ENCODE measurements around the gene TSPEAR. TPM values are rescaled to one million over a fixed set of nuclear protein-coding genes. Genes with fewer than 3 reads are reported as not detected.
A peak's percentile ranks its signal among the peaks of the same experiment; 100 is the strongest.
"Not testable (repeated sequence)": the region's sequence is repeated elsewhere in the genome, so short reads cannot be mapped to it uniquely, and the experiment has no call there.

TSPEAR gene
- total RNA-seq, 2 donors from 2014 or later: not detected

- H3K27ac ChIP-seq: no peak overlapping the region
- H3K4me3 ChIP-seq: no peak overlapping the region
- H3K27me3 ChIP-seq: no peaks in the 10 kb centered on the region
- TF ChIP-seq, protein P1, sequence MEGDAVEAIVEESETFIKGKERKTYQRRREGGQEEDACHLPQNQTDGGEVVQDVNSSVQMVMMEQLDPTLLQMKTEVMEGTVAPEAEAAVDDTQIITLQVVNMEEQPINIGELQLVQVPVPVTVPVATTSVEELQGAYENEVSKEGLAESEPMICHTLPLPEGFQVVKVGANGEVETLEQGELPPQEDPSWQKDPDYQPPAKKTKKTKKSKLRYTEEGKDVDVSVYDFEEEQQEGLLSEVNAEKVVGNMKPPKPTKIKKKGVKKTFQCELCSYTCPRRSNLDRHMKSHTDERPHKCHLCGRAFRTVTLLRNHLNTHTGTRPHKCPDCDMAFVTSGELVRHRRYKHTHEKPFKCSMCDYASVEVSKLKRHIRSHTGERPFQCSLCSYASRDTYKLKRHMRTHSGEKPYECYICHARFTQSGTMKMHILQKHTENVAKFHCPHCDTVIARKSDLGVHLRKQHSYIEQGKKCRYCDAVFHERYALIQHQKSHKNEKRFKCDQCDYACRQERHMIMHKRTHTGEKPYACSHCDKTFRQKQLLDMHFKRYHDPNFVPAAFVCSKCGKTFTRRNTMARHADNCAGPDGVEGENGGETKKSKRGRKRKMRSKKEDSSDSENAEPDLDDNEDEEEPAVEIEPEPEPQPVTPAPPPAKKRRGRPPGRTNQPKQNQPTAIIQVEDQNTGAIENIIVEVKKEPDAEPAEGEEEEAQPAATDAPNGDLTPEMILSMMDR (IDR thresholded peaks at IDR 0.05): no peak
- peak; percentile 23 for DNase-seq (ENCODE audit: low spot score)
- H3K4me1 ChIP-seq: no peaks in the 10 kb centered on the region
- no peaks in the 10 kb centered on the region for H3K36me3 ChIP-seq
- peaks cover 0 to 17% of the 10 kb centered on the region in 2 donors for H3K9me3 ChIP-seq
Observed at GRCh38 chr21:44643741-44644310, 67.5 kb downstream of the TSPEAR start.

DNA sequence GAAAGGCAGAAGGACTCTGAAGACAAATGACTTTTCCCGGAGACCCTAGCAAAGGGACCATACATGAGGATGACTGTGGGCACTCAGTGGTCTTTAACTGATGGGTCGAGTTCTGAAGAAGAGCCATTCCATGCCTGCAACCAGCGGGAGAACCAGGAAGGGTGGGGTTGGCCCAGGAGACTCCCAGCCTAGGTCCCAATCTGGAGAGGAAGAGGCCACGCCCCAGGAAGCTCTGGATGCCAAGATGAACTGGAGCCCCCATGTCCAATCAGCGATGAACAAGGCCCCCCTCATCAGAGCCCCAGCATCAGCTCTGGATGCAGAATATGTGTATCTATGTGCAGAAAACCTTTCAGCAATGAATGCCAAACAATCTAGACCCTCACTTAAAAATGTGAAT, 70.6 kb downstream of the TSPEAR start:
- TF ChIP-seq, protein P1 (IDR thresholded peaks at IDR 0.05): no peak
- DNase-seq (ENCODE audit: low spot score): no peak
- Histone ChIP-seq H3K4me3 (no peak overlapping the region), H3K36me3 (no peaks in the 10 kb centered on the region), H3K4me1 (no peaks in the 10 kb centered on the region), H3K27ac (no peak overlapping the region), H3K27me3 (no peaks in the 10 kb centered on the region), H3K9me3 (peaks cover 0 to 17% of the 10 kb centered on the region in 2 donors)

DNA sequence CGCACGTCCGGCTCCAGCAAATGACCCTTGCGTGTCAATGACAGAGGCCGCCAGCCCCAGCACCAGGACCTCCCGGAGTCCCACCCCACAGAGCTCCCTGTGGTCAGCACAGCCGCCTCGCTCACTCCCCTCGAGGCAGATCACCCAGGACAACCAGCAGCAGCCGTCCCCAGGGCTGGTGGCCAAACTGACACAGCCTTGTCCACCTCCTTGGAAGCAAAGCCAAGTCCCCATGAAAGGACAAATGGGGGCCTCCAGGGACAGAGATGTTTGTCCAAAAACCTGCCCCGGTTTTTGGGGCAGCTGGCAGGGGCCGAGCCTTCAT, 72.1 kb downstream of the TSPEAR start:
- peaks cover 0 to 3% of the 10 kb centered on the region in 2 donors for H3K9me3 ChIP-seq
- no peaks in the 10 kb centered on the region for H3K36me3 ChIP-seq
- TF ChIP-seq, protein P1 (IDR thresholded peaks at IDR 0.05): no peak
- no peak overlapping the region for H3K27ac ChIP-seq
- no peaks in the 10 kb centered on the region for H3K27me3 ChIP-seq
- DNase-seq (ENCODE audit: low spot score): peak; percentile 49
- no peak overlapping the region for H3K4me3 ChIP-seq
- no peaks in the 10 kb centered on the region for H3K4me1 ChIP-seq

GRCh38 chr21:44638506-44639330, 72.7 kb downstream of the TSPEAR start:
- not testable (repeated sequence) for H3K27me3 ChIP-seq, H3K36me3 ChIP-seq, H3K4me1 ChIP-seq, H3K9me3 ChIP-seq, H3K27ac ChIP-seq, H3K4me3 ChIP-seq
- peak; percentile 42 for DNase-seq (ENCODE audit: low spot score)

DNA sequence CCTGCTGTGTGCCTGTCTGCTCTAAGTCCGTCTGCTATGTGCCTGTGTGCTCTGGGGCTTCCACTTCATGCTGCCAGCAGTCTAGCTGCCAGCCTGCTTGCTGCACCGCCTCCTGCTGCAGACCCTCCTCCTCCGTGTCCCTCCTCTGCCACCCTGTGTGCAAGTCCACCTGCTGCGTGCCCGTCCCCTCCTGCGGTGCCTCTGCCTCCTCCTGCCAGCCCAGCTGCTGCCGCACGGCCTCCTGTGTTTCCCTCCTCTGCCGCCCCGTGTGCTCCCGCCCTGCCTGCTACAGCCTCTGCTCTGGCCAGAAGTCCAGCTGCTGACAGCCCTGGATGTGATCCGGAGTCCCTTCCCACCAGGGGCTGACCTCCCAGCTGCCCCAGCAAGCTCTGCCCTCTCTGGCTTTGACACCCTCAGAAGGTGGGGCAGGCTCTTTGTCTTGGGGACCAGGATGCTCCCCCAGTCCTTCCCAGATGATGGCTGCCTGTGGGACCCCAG, 73.5 kb downstream of the TSPEAR start:
- not testable (repeated sequence) for H3K4me3 ChIP-seq; H3K27me3 ChIP-seq; H3K36me3 ChIP-seq; DNase-seq (ENCODE audit: low spot score); H3K27ac ChIP-seq; H3K9me3 ChIP-seq; H3K4me1 ChIP-seq

GRCh38 chr21:44637018-44637850, 74.1 kb downstream of the TSPEAR start, which contains the start of gene KRTAP10-10:
TSS of gene KRTAP10-10 (plus strand) at chr21:44637356. CDS start at chr21:44637418, 62 bp downstream.
- TF ChIP-seq, protein P1 (IDR thresholded peaks at IDR 0.05): no peak
- peaks cover 2 to 9% of the 10 kb centered on the region in 2 donors for H3K9me3 ChIP-seq
- H3K36me3 ChIP-seq: no peaks in the 10 kb centered on the region
- no peak within 1 kb of the TSS for H3K4me3 ChIP-seq
- H3K27ac ChIP-seq: no peak within 1 kb of the TSS
- H3K4me1 ChIP-seq: no peaks in the 10 kb centered on the region
- no peaks in the 10 kb centered on the region for H3K27me3 ChIP-seq
- no peak for DNase-seq (ENCODE audit: low spot score)

All from right atrium auricular region (tissue), 2 donors.